AG04449 (cell line): ENCODE data around the gene PLIN1.

ENCODE experiments used
- CTCF ChIA-PET: fragments of 350-600 bp; formaldehyde crosslinking; extraction: SDS; loops from one replicate; lab custom pipeline; 2021; ENCODE audit warnings: antibody characterized with exemption; lab: Yijun Ruan, JAX
- POLR2A ChIA-PET: fragments of 400-600, 350-600 bp; formaldehyde crosslinking; extraction: SDS; loops from one replicate; lab custom pipeline; 2020; ENCODE audit warnings: antibody characterized with exemption, inconsistent platforms; lab: Yijun Ruan, JAX
- DNase-seq: peaks from one replicate; pipeline ENCODE4 v3.0.0-alpha.2; 2010; ENCODE audit warnings: low read depth, low spot score
- H3K4me3 ChIP-seq: 2 replicates; pipeline ENCODE4 v1.5.1; 2011; ENCODE audit warnings: low read depth, mild to moderate bottlenecking, control low read depth, low read length
- TF ChIP-seq, protein P1 (sequence below): IDR thresholded peaks from one replicate; pipeline ENCODE4 v1.5.1; 2011; ENCODE audit warnings: mild to moderate bottlenecking, moderate library complexity, low read length, control low read depth, inconsistent platforms; ENCODE audit not compliant: insufficient read depth; ENCODE audit errors: missing control alignments

PLIN1 gene

DNA sequence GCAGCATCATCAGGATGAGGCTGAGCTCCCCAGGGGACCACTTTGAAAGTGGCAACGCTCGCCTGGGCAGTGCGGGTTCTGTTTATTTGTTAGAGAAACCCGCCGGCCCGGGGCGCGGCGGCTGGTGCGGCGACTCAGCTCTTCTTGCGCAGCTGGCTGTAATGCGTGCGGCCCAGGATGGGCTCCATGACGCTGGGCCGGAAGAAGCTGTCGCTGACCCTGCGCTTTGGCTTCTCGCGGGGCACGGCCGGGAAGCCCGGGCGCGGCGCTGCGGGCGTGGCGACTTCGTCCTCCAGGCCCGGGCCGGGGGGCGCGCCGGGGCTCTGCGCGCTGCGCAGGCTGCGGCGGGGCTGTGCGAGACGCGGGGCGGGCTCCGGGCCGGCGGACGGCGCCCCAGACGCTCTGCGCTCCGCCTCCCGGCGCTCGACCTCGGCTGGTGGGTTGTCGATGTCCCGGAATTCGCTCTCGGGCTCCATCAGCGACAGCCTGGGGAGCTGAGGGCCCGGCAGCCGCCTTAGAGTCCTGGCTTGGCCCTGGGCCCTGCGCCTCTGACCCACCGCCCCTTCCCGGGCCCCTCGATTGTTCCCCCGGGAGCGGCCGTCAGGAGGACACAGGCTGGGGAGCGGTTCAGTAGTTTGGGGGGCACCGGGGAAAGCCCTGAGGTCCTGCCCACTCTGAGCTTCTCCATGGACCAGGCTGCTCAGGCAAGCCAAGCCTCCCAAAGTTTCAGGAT lies 13.6 kb downstream of the PLIN1 start:
- ChIA-PET POLR2A (no interaction called here), CTCF (interaction anchor here (1.0 to 3.6 kb wide), 4 partner anchors 10 to 223 kb away, joined by 3 to 31 read pairs (median 4); no protein-coding TSS in a partner anchor)
- TF ChIP-seq, protein P1, sequence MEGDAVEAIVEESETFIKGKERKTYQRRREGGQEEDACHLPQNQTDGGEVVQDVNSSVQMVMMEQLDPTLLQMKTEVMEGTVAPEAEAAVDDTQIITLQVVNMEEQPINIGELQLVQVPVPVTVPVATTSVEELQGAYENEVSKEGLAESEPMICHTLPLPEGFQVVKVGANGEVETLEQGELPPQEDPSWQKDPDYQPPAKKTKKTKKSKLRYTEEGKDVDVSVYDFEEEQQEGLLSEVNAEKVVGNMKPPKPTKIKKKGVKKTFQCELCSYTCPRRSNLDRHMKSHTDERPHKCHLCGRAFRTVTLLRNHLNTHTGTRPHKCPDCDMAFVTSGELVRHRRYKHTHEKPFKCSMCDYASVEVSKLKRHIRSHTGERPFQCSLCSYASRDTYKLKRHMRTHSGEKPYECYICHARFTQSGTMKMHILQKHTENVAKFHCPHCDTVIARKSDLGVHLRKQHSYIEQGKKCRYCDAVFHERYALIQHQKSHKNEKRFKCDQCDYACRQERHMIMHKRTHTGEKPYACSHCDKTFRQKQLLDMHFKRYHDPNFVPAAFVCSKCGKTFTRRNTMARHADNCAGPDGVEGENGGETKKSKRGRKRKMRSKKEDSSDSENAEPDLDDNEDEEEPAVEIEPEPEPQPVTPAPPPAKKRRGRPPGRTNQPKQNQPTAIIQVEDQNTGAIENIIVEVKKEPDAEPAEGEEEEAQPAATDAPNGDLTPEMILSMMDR, result no peak
- peak overlapping the region; percentile 36 for H3K4me3 ChIP-seq
- no peak for DNase-seq

DNA sequence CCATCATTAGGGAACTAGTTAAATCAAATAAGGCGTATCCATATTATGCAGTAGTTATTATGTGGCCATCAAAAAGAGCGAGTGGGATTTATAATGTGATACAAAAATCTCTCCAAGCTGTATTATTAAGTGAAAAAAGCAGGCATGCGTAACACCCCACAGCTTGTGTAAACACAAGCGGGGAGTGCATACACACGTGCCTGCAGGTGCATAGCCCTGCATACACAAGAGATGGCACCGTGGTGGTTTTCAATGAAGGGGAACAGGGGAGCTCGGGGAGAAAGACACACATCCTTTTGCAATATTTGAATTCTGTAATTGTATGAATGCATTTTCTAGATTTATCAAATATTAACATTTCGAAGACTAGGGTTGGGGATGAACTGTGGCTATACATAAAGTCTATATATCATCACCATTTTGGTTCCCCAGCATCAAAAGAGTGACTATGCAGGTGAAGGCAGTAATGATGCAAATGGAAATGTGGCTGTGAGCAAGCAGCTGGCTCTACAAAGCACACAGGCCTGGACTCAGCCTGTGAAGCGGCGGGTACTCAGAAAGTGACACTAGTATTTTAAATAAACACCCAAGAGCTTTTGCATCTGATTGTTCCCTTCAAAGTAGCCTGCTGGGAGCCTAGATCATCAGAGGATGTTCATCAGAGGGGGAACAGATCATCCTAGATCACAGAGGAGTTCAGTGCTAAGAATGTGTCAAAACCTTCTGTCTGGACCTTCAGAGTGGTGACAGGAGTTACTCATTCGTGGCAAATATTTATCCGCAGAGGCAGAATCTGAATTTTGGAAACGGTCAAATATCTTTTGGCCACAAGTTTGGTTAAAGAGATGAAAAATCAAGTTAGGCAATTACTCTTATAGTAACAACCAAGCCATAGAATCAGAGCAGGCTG lies 14.5 kb downstream of the PLIN1 start:
- CTCF ChIA-PET, result interaction anchor here (1.6 to 3.6 kb wide), 2 partner anchors 11 to 18 kb away, joined by 4 to 31 read pairs; no protein-coding TSS in a partner anchor
- no peak for DNase-seq
- no peak overlapping the region for H3K4me3 ChIP-seq
- POLR2A ChIA-PET, result no interaction called here
- TF ChIP-seq, protein P1, result no peak

DNA sequence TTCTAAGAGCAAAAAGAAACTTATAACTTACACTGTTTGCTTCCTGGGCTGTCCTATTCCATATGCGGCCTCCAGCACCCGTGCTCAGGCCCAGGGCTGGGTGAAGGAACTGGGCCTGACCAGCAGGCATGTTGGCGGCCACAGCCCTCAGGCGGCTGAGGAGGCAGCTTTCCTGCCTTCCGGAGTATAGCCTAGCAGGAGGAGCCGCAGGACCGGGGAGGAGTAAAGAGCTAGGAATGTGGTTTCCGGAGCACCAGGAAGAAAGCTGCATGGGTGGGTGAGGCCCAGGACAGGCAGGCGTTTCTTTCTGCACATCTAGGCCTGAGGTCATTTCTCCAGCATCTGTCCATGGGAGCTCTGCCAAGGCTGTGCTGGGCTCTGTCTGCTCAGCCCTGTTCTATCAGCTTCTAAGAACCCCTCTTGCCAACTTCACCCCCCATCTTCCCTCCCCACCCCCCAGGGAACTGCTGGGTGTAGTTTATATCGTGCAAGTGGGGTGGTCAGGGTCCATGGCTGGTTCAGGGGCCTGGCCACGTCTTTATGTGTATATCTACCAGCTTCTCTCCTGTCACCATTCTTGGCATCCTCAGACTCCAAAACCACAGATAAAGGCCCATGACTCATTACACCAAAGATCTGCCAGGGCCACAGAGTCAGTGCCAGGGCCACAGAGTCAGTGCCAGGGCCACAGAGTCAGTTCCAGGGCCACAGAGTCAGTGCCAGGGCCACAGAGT lies 16.1 kb downstream of the PLIN1 start:
- POLR2A ChIA-PET, result interaction anchor here (1.1 kb wide), 1 partner anchor 231 kb away, joined by 4 read pairs; the partner anchor contains the start of gene AP3S2
- TF ChIP-seq, protein P1, result no peak
- H3K4me3 ChIP-seq, result peak overlapping the region; percentile 3; the same call in 1 of the 2 replicates
- CTCF ChIA-PET, result interaction anchor here (1.0 to 3.6 kb wide), 7 partner anchors 10 to 212 kb away, joined by 3 to 31 read pairs (median 5); no protein-coding TSS in a partner anchor
- peak; percentile 66 for DNase-seq

DNA sequence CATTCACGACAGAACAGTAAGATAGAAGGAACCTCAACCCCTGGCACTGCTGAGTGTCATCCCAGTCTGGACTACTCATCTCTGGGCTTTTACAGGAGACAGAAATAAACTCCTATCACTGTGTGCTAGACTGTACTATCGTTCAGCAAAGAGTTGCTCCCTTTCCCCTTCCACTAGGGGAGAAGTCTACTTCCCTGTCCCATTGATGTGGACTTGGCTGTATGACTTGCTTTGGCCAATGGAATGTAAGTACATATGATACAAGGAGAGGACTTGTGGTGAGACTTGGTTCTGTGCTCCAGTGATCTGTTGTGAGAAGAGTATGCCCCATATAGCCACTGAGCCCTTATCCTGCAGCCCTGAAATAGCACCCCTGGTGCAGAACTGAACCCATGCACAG lies 18.6 kb downstream of the PLIN1 start:
- TF ChIP-seq, protein P1, result no peak
- DNase-seq, result no peak
- CTCF ChIA-PET, result interaction anchor here (1.4 kb wide), 2 partner anchors 10 to 80 kb away, joined by 3 to 4 read pairs; no protein-coding TSS in a partner anchor
- POLR2A ChIA-PET, result interaction anchor here (0.6 kb wide), 1 partner anchor 537 kb away, joined by 4 read pairs; no protein-coding TSS in a partner anchor
- no peak overlapping the region for H3K4me3 ChIP-seq

DNA sequence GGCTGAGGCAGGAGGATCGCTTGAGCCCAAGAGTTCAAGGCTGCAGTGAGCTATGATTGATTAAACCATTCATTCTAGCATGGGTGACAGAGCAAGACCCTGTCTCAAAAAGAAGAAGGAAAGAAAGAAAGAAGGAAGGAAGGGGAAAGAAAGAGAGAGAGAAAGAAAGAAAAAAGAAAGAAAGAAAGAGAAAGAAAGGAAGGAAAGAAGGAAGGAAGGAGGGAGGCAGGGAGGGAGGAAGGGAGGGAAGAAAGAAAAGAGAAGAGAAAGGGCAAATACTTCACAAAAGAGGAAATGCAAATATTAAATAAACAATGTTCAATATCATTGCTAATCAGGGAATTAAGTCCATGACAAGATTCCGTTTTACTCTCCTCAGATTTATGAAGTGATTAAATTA lies 19.9 kb downstream of the PLIN1 start:
- CTCF ChIA-PET, result interaction anchor here (0.7 to 3.7 kb wide), 4 partner anchors 10 to 16 kb away, joined by 3 to 37 read pairs (median 5); no protein-coding TSS in a partner anchor
- H3K4me3 ChIP-seq, result no peak overlapping the region
- TF ChIP-seq, protein P1, result no peak
- no peak for DNase-seq
- POLR2A ChIA-PET, result interaction anchor here (0.6 kb wide), 1 partner anchor 217 kb away, joined by 5 read pairs; no protein-coding TSS in a partner anchor
